NK-92 (cell line): Measurements from ENCODE around the gene STPG3.
A peak's percentile ranks its signal among the peaks of the same experiment; 100 is the strongest.

ENCODE experiments used
- DNase-seq: peaks from one replicate; lab custom pipeline; 2025; ENCODE audit not compliant: unreplicated experiment; lab: John Stamatoyannopoulos, UW

STPG3 gene

GRCh38 chr9:137221506-137222111 lies 29.5 kb upstream of the STPG3 start:
- DNase-seq: no peak

GRCh38 chr9:137222190-137223077 lies 28.7 kb upstream of the STPG3 start, which contains the start of gene RNF208:
TSS of gene RNF208 (minus strand) at chr9:137222240. CDS start at chr9:137221212, 1,028 bp downstream.
- DNase-seq: no peak

GRCh38 chr9:137223078-137223970 lies 27.8 kb upstream of the STPG3 start:
- DNase-seq: peak; percentile 95

- DNase-seq: no peak
Observed at GRCh38 chr9:137224830-137225694, 26.0 kb upstream of the STPG3 start, which contains the start of gene CYSRT1. TSS of gene CYSRT1 (plus strand) at chr9:137225174. CDS start at chr9:137225622, 448 bp downstream.

- DNase-seq: no peak
Observed at GRCh38 chr9:137225699-137226331, 25.3 kb upstream of the STPG3 start.

GRCh38 chr9:137226338-137227053 lies 24.6 kb upstream of the STPG3 start:
- no peak for DNase-seq

- DNase-seq: no peak
Observed at GRCh38 chr9:137227054-137227852, 23.8 kb upstream of the STPG3 start, which contains the start of gene RNF224. TSS of gene RNF224 (plus strand) at chr9:137227502. CDS start at chr9:137228336, 834 bp downstream.

GRCh38 chr9:137227853-137228505 lies 23.1 kb upstream of the STPG3 start:
- DNase-seq: no peak

GRCh38 chr9:137228506-137228967 lies 22.5 kb upstream of the STPG3 start:
- no peak for DNase-seq

- DNase-seq: no peak
Observed at GRCh38 chr9:137228968-137229896, 21.9 kb upstream of the STPG3 start.

GRCh38 chr9:137229903-137230704 lies 21.0 kb upstream of the STPG3 start:
- DNase-seq: no peak

- DNase-seq: no peak
Observed at GRCh38 chr9:137230705-137231371, 20.2 kb upstream of the STPG3 start, which contains the start of gene SLC34A3. TSS of gene SLC34A3 (plus strand) at chr9:137230901. CDS start at chr9:137231703, 802 bp downstream.

- no peak for DNase-seq
Observed at GRCh38 chr9:137231372-137232039, 19.6 kb upstream of the STPG3 start.

- no peak for DNase-seq
Observed at GRCh38 chr9:137232101-137232500, 19.0 kb upstream of the STPG3 start.
